Effector memory CD4-positive, alpha-beta T cell (primary cell): ENCODE results near the gene FMN1.

Source experiments
- DNase-seq, 3 donors: peaks; one replicate each; pipeline ENCODE4 v3.0.0-alpha.2; 2020
- H3K27ac ChIP-seq: 2 replicates; pipeline ENCODE4 v1.7.0; 2013; ENCODE audit warnings: mild to moderate bottlenecking, low read length, moderate library complexity; ENCODE audit not compliant: insufficient read depth, poor library complexity, severe bottlenecking
- H3K27me3 ChIP-seq: replicated peaks from 2 replicates; pipeline ENCODE4 v1.7.0; 2013; ENCODE audit warnings: mild to moderate bottlenecking, low read length; ENCODE audit not compliant: insufficient read depth, control insufficient read depth, poor library complexity, severe bottlenecking
- H3K36me3 ChIP-seq: 2 replicates; pipeline ENCODE4 v1.7.0; 2013; ENCODE audit warnings: mild to moderate bottlenecking, low read length, moderate library complexity; ENCODE audit not compliant: control insufficient read depth, insufficient read depth
- H3K4me1 ChIP-seq: 2 replicates; pipeline ENCODE4 v1.7.0; 2013; ENCODE audit warnings: low read length, mild to moderate bottlenecking; ENCODE audit not compliant: control insufficient read depth, insufficient read depth, poor library complexity, severe bottlenecking
- H3K4me3 ChIP-seq: 2 replicates; pipeline ENCODE4 v1.7.0; 2013; ENCODE audit warnings: low read length, low read depth, mild to moderate bottlenecking; ENCODE audit not compliant: insufficient read depth, poor library complexity, severe bottlenecking
- H3K9me3 ChIP-seq: 2 replicates; pipeline ENCODE4 v1.7.0; 2013; ENCODE audit warnings: mild to moderate bottlenecking, low read length, moderate library complexity; ENCODE audit not compliant: control insufficient read depth

FMN1 gene

GRCh38 chr15:32878869-32879805 lies 315.4 kb downstream of the FMN1 start:
- H3K27me3 ChIP-seq, result no peaks in the 10 kb centered on the region
- H3K4me1 ChIP-seq, result no peaks in the 10 kb centered on the region
- H3K4me3 ChIP-seq, result no peak overlapping the region
- no peak for DNase-seq
- H3K9me3 ChIP-seq, result no peaks in the 10 kb centered on the region
- no peak overlapping the region for H3K27ac ChIP-seq
- no peaks in the 10 kb centered on the region for H3K36me3 ChIP-seq

- no peak for DNase-seq
- H3K9me3 ChIP-seq, result no peaks in the 10 kb centered on the region
- no peaks in the 10 kb centered on the region for H3K4me1 ChIP-seq
- no peak overlapping the region for H3K27ac ChIP-seq
- H3K36me3 ChIP-seq, result no peaks in the 10 kb centered on the region
- H3K27me3 ChIP-seq, result no peaks in the 10 kb centered on the region
- H3K4me3 ChIP-seq, result no peak overlapping the region
Observed at GRCh38 chr15:32878342-32878741, 316.2 kb downstream of the FMN1 start.

GRCh38 chr15:32877252-32878019 lies 317.1 kb downstream of the FMN1 start:
- no peaks in the 10 kb centered on the region for H3K36me3 ChIP-seq
- DNase-seq, result no peak
- H3K27ac ChIP-seq, result no peak overlapping the region
- no peaks in the 10 kb centered on the region for H3K9me3 ChIP-seq
- no peak overlapping the region for H3K4me3 ChIP-seq
- no peaks in the 10 kb centered on the region for H3K27me3 ChIP-seq
- no peaks in the 10 kb centered on the region for H3K4me1 ChIP-seq

- Histone ChIP-seq H3K36me3 (no peaks in the 10 kb centered on the region), H3K9me3 (no peaks in the 10 kb centered on the region), H3K27me3 (no peaks in the 10 kb centered on the region), H3K4me3 (no peak overlapping the region), H3K4me1 (no peaks in the 10 kb centered on the region), H3K27ac (no peak overlapping the region)
- no peak for DNase-seq
Observed at GRCh38 chr15:32873284-32874114, 321.0 kb downstream of the FMN1 start.

- Histone ChIP-seq H3K4me1 (no peaks in the 10 kb centered on the region), H3K36me3 (no peaks in the 10 kb centered on the region), H3K4me3 (no peak overlapping the region), H3K27ac (no peak overlapping the region), H3K9me3 (no peaks in the 10 kb centered on the region), H3K27me3 (no peaks in the 10 kb centered on the region)
- DNase-seq, result no peak
Observed at GRCh38 chr15:32872621-32873283, 321.8 kb downstream of the FMN1 start.

- H3K4me3 ChIP-seq, result no peak overlapping the region
- H3K27ac ChIP-seq, result no peak overlapping the region
- no peaks in the 10 kb centered on the region for H3K9me3 ChIP-seq
- no peaks in the 10 kb centered on the region for H3K27me3 ChIP-seq
- H3K4me1 ChIP-seq, result no peaks in the 10 kb centered on the region
- no peaks in the 10 kb centered on the region for H3K36me3 ChIP-seq
- DNase-seq, result no peak
Observed at GRCh38 chr15:32871883-32872282, 322.6 kb downstream of the FMN1 start.

GRCh38 chr15:32870240-32871033 lies 324.1 kb downstream of the FMN1 start:
- H3K36me3 ChIP-seq, result no peaks in the 10 kb centered on the region
- no peaks in the 10 kb centered on the region for H3K4me1 ChIP-seq
- H3K9me3 ChIP-seq, result no peaks in the 10 kb centered on the region
- H3K27me3 ChIP-seq, result no peaks in the 10 kb centered on the region
- no peak overlapping the region for H3K27ac ChIP-seq
- H3K4me3 ChIP-seq, result no peak overlapping the region
- DNase-seq, result no peak

GRCh38 chr15:32869776-32870175 lies 324.7 kb downstream of the FMN1 start:
- H3K9me3 ChIP-seq, result no peaks in the 10 kb centered on the region
- no peak overlapping the region for H3K27ac ChIP-seq
- H3K36me3 ChIP-seq, result no peaks in the 10 kb centered on the region
- H3K27me3 ChIP-seq, result no peaks in the 10 kb centered on the region
- DNase-seq, result no peak
- H3K4me3 ChIP-seq, result no peak overlapping the region
- no peaks in the 10 kb centered on the region for H3K4me1 ChIP-seq

GRCh38 chr15:32867313-32867626 lies 327.2 kb downstream of the FMN1 start:
- Histone ChIP-seq H3K4me1 (no peaks in the 10 kb centered on the region), H3K27ac (no peak overlapping the region), H3K4me3 (no peak overlapping the region), H3K9me3 (no peaks in the 10 kb centered on the region), H3K36me3 (no peaks in the 10 kb centered on the region), H3K27me3 (no peaks in the 10 kb centered on the region)
- DNase-seq, result no peak
